GM10847 (cell line): ENCODE data around the gene POLD2.

ENCODE experiments used
- POLR2A ChIP-seq: IDR thresholded peaks from 2 replicates; pipeline ENCODE4 v1.6.1; 2011; ENCODE audit not compliant: insufficient read length; ENCODE audit errors: extremely low read depth

Gene POLD2

GRCh38 chr7:44123190-44124003 lies at the start of gene POLD2:
TSS of gene POLD2 (minus strand) at chr7:44123548. CDS start at chr7:44122053, 1,495 bp downstream.
- peak; percentile 48 for TF ChIP-seq POLR2A

GRCh38 chr7:44172803-44173424 lies 49.6 kb upstream of the POLD2 start:
- no peak for TF ChIP-seq POLR2A

- TF ChIP-seq POLR2A = no peak
These were observed 49.0 kb upstream of the POLD2 start for GRCh38 chr7:44172352-44172751.

GRCh38 chr7:44167920-44168319 lies 44.6 kb upstream of the POLD2 start:
- no peak for TF ChIP-seq POLR2A

GRCh38 chr7:44163591-44163990 lies 40.2 kb upstream of the POLD2 start:
- no peak for TF ChIP-seq POLR2A

GRCh38 chr7:44162785-44163395 lies 39.5 kb upstream of the POLD2 start:
- no peak for TF ChIP-seq POLR2A

- TF ChIP-seq POLR2A = no peak
These were observed 38.8 kb upstream of the POLD2 start for GRCh38 chr7:44162179-44162578.

- TF ChIP-seq POLR2A = no peak
These were observed 38.0 kb upstream of the POLD2 start for GRCh38 chr7:44161371-44161770.

GRCh38 chr7:44159824-44160630 lies 36.7 kb upstream of the POLD2 start:
- TF ChIP-seq POLR2A = no peak

- TF ChIP-seq POLR2A = no peak
These were observed 35.7 kb upstream of the POLD2 start for GRCh38 chr7:44158873-44159631.

- TF ChIP-seq POLR2A = no peak
These were observed 34.9 kb upstream of the POLD2 start for GRCh38 chr7:44158096-44158872.

- no peak for TF ChIP-seq POLR2A
These were observed 34.0 kb upstream of the POLD2 start for GRCh38 chr7:44157116-44158080.

- TF ChIP-seq POLR2A = no peak
These were observed 33.2 kb upstream of the POLD2 start for GRCh38 chr7:44156453-44157010.
